Glomerular visceral epithelial cell (primary cell): ENCODE results near the gene HSPA1B.
"Not testable (repeated sequence)": the region's sequence is repeated elsewhere in the genome, so short reads cannot be mapped to it uniquely, and the experiment has no call there.

Experiments
- DNase-seq: peaks from one replicate; pipeline ENCODE4 v3.0.0-alpha.2; 2016; ENCODE audit errors: extremely low spot score

The HSPA1B gene

GRCh38 chr6:31797588-31797987, 29.9 kb upstream of the HSPA1B start:
- no peak for DNase-seq

DNA sequence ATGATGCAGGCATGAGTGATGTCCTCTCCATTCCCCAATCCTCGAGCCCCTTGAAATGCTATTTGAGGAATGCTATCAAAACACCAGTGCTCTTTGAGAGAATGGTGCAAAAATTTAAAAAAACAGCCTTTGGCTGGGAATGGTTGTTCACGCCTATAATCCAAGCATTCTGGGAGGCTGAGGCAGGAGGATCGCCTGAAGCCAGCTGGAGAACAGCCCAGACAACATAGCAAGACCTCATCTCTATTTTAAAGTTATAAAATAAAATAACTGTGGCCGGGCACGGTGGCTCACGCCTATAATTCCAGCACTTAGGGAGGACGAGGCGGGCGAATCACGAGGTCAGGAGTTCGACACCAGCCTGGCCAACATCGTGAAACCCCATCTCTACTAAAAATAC, 27.8 kb upstream of the HSPA1B start:
- no peak for DNase-seq

GRCh38 chr6:31801031-31801927, 26.3 kb upstream of the HSPA1B start:
- not testable (repeated sequence) for DNase-seq

DNA sequence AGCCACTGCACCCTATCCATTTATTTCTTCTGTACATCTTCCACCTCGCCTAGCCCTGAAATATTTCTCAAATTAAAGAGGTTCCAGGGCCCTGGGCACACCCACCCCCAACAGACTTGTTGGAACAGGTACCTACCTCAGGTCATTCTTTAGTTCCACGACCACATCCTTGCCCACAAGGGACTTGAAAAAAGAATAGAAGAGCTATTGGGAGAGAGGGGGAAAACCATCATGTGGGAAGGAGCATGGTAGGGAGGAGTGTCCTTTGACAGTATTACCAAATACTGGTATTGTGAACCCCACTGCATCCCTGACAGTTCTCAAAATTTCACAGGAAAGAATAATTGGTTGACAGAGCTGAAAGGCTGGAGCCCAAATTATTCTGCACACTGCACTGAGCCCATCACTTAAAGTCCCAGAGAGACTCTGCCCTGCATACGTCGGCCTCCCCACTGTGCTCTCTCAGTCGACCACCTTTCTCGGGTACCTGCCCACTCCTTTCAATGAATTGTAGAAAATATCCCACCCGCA, 21.5 kb upstream of the HSPA1B start:
- DNase-seq = no peak

GRCh38 chr6:31806470-31807272, 20.9 kb upstream of the HSPA1B start, which contains the start of gene LSM2:
Gene LSM2, minus strand, starts transcription at chr6:31806966. Its CDS starts 209 bp downstream, at chr6:31806757.
- peak; percentile 99 for DNase-seq

DNA sequence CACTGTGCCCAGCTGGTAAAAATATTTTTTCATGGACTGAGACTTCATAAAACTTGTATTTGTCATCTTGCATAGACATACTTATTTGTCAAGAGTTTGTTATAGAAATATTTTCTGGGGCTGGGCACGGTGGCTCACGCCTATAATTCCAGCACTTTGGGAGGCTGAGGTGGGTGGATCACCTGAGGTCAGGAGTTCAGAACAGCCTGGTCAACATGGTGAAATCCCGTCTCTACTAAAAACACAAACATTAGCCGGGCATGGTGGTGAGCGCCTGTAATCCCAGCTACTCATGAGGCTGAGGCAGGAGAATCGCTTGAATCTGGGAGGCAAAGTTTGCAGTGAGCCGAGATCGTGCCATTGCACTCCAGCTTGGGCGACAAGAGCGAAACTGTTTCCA, 18.9 kb upstream of the HSPA1B start:
- not testable (repeated sequence) for DNase-seq

DNA sequence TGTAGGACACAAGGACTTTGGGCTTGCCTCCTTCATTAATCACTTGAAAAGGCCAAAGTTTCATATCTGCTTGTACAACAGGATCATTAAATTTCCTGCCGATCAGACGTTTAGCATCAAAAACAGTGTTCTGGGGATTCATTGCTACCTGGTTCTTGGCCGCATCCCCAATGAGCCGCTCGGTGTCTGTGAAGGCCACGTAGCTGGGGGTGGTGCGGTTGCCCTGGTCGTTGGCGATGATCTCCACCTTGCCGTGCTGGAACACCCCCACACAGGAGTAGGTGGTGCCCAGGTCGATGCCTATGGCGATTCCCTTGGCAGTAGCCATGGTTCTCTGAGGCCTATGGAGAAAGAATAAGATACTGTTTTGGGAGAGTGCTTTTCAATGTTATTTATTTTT, 15.9 kb upstream of the HSPA1B start:
- DNase-seq = no peak

GRCh38 chr6:31813465-31813849, 14.1 kb upstream of the HSPA1B start:
- DNase-seq = no peak

GRCh38 chr6:31814677-31815024, 12.9 kb upstream of the HSPA1B start:
- peak; percentile 98 for DNase-seq

DNA sequence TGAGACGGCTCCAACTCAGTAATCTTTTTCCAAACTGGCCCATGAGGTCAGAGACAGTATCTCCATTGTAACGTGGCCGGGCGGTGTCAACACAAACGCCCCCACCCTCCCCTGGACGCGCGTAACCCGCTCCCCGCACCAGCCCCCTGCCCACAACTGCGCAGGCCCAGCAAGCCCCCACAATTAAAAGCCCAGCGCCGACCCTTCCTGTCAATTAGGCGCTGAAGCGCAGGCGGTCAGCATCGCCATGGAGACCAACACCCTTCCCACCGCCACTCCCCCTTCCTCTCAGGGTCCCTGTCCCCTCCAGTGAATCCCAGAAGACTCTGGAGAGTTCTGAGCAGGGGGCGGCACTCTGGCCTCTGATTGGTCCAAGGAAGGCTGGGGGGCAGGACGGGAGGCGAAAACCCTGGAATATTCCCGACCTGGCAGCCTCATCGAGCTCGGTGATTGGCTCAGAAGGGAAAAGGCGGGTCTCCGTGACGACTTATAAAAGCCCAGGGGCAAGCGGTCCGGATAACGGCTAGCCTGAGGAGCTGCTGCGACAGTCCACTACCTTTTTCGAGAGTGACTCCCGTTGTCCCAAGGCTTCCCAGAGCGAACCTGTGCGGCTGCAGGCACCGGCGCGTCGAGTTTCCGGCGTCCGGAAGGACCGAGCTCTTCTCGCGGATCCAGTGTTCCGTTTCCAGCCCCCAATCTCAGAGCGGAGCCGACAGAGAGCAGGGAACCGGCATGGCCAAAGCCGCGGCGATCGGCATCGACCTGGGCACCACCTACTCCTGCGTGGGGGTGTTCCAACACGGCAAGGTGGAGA, 12.3 kb upstream of the HSPA1B start, which contains the start of the genes HSPA1A and HSPA1L:
Gene HSPA1A, plus strand, starts transcription at position 519 of the 814 bp plus-strand sequence. Its CDS starts 214 bp downstream, at position 733.
Gene HSPA1L, minus strand, starts transcription at position 259 of the 814 bp plus-strand sequence. CDS start 3,311 bp downstream, outside the sequence.
- DNase-seq = peak; percentile 99

DNA sequence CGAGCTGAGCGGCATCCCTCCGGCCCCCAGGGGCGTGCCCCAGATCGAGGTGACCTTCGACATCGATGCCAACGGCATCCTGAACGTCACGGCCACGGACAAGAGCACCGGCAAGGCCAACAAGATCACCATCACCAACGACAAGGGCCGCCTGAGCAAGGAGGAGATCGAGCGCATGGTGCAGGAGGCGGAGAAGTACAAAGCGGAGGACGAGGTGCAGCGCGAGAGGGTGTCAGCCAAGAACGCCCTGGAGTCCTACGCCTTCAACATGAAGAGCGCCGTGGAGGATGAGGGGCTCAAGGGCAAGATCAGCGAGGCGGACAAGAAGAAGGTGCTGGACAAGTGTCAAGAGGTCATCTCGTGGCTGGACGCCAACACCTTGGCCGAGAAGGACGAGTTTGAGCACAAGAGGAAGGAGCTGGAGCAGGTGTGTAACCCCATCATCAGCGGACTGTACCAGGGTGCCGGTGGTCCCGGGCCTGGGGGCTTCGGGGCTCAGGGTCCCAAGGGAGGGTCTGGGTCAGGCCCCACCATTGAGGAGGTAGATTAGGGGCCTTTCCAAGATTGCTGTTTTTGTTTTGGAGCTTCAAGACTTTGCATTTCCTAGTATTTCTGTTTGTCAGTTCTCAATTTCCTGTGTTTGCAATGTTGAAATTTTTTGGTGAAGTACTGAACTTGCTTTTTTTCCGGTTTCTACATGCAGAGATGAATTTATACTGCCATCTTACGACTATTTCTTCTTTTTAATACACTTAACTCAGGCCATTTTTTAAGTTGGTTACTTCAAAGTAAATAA, 10.2 kb upstream of the HSPA1B start:
- DNase-seq = not testable (repeated sequence)

DNA sequence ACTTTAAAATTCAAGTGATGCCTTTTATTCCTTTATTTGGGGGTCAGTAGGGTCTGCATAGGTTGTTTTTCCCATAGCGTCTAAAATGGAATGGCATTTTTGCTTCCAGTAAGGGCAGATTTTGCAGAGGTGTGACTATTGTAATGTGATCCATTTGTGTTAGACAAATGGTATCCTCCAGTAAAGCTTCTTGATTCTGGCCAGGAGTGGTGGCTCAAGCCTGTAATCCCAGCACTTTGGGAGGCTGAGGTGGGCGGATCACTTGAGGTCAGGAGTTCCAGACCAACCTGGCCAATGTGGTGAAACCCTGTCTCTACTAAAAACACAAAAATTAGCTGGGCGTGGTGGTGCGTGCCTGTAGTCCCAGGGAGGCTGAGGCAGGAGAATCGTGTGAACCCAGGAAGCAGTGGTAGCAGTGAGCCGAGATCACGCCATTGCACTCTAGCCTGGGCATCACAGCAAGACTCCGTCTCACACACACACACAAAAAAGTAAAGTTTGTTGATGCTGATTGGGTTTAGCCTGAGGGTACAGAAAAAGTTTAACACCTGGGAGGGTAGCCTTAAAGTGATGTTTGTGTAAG, 9.5 kb upstream of the HSPA1B start:
- not testable (repeated sequence) for DNase-seq

- no peak for DNase-seq
These were observed 7.7 kb upstream of the HSPA1B start for GRCh38 chr6:31819871-31820299.

GRCh38 chr6:31820399-31820798, 7.1 kb upstream of the HSPA1B start:
- not testable (repeated sequence) for DNase-seq

- DNase-seq = peak; percentile 52
These were observed 6.1 kb upstream of the HSPA1B start for GRCh38 chr6:31821301-31822035.

GRCh38 chr6:31822036-31822821, 5.3 kb upstream of the HSPA1B start:
- DNase-seq = peak; percentile 74

GRCh38 chr6:31823592-31824196, 3.8 kb upstream of the HSPA1B start:
- not testable (repeated sequence) for DNase-seq

GRCh38 chr6:31825553-31825952, 2.0 kb upstream of the HSPA1B start:
- no peak for DNase-seq
